GM21515 (cell line): ENCODE results near the gene DNAH12.

Experiments used
- ATAC-seq: cut with Tn5 transposase; IDR thresholded peaks from one replicate; pipeline ENCODE4 v1.9.1; 2021; ENCODE audit not compliant: unreplicated experiment

DNAH12 gene

DNA sequence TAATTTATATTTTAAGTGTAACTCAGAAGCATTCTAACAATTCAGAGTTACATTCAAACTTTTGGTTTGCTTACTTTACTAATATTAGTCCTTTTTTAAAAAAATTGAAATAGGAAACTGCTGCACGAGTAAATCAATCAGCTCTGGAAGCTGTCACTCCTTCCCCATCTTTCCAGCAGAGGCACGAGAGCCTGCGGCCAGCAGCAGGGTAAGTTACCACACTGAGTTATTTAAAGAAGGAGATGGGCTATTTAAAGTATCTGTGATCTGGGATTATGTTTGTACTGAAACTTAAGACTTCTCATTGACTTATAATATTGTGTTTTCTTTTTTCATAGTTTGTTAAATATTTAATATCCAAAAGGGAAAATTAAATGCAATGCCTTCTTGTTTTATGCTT, 287.3 kb downstream of the DNAH12 start:
- ATAC-seq: no peak

DNA sequence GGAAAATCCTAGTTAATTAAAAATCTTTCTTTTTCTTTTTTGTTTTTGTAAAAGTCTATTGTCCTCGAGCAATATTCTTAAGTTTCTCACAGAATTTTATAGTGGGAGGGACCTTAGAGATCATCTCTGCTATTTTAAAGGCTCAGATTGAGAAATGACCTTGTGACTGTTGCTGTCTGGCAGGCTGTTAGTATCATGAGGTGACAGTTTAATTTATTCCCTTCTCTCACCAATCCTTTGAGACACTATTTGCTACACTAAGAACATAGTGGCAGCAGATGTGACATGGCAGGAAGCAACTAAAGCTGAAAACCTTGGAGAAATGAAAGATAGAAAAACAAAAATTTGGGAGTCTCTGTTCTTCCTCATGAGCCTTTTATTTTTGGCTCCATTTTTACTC, 291.7 kb downstream of the DNAH12 start:
- ATAC-seq: no peak

DNA sequence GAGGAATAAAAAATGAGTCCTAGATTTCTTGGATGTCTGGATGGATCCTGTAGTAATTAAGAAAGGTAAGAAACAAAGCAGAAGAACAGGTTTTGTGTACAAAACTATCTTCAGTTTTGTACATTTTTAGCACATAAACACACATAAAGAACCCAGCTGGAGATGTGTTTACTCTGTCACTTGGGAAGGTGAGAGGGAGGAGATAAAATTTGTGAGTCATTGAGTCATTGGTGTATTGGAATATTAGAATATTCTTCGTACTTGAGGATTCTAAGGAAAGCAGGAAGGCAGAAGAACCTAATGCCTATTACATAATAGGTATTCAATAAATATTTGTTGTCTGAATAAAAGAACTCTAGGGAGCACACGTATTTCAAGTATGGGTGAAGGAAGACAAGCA, 299.2 kb downstream of the DNAH12 start:
- no peak for ATAC-seq
